ENCODE results near the gene PFKFB4.

- no peak for TF ChIP-seq SUZ12 (IDR thresholded peaks at IDR 0.05; ENCODE audit: extremely low read depth, insufficient read depth, insufficient read length)
- no peak for TF ChIP-seq ZNF274 (IDR thresholded peaks at IDR 0.05; ENCODE audit: low read depth, low read length)
These were observed 31.6 kb downstream of the PFKFB4 start for GRCh38 chr3:48524970-48525369.

All from NT2/D1 (cell line).